HepG2 (cell line): ENCODE measurements around the gene IKZF4. TPM values are rescaled to one million over a fixed set of nuclear protein-coding genes. Genes with fewer than 3 reads are reported as not detected.

Source experiments
- ATAC-seq: fragments of 200-7000 bp; cut with Tn5 transposase; 3 replicates; pipeline ENCODE4 v1.9.1; 2020; ENCODE audit warnings: mild to moderate bottlenecking, moderate library complexity
- BruUV-seq: library from RNA; stranded (reverse); fragments of 400-500 nt; replicated peaks from 2 replicates; lab custom pipeline; 2021; lab: Mats Ljungman, UMichigan
- CTCF ChIA-PET: fragments of 300-600 bp; formaldehyde crosslinking; extraction: SDS; loops from one replicate; lab custom pipeline; 2021; ENCODE audit warnings: low total read pairs, inconsistent platforms, low intra/inter-chr PET ratio; lab: Yijun Ruan, JAX
- POLR2A ChIA-PET: fragments of 350-600 bp; sonication (Branson Sonifier 250); formaldehyde crosslinking; loops from one replicate; lab custom pipeline; 2020; ENCODE audit warnings: antibody characterized with exemption, inconsistent platforms; lab: Yijun Ruan, JAX
- DNase-seq: peaks from one replicate; pipeline ENCODE4 v3.0.0-alpha.2; 2015; ENCODE audit warnings: low spot score
- FAIRE-seq: peaks from 3 replicates; lab custom pipeline; 2011; peaks lifted over from hg19 to GRCh38; lab: Jason Lieb, UNC
- H2AFZ ChIP-seq: one replicate; pipeline ENCODE4 v1.6.1; 2011; ENCODE audit warnings: low read length, inconsistent platforms
- H3K27ac ChIP-seq: fragments of 300-600 bp; 3 replicates; pipeline ENCODE4 v1.8.0; 2011; ENCODE audit warnings: mixed run types, mild to moderate bottlenecking, mixed read lengths, low read length, inconsistent platforms; ENCODE audit not compliant: insufficient read depth; ENCODE audit errors: extremely low read length
- H3K27me3 ChIP-seq, 2 experiments: fragments of 200-600 bp in 1 of 2; 2 replicates in 1 of 2; 3 replicates in 1 of 2; pipeline versions ENCODE4 v1.6.0 to v1.8.0; 2011; ENCODE audit warnings: low read length in 2 of 2, mild to moderate bottlenecking in 2 of 2, moderate library complexity in 2 of 2, inconsistent platforms in 1 of 2; ENCODE audit not compliant: insufficient read depth in 2 of 2, control insufficient read depth in 1 of 2
- H3K36me3 ChIP-seq, 2 experiments: fragments of 200-600 bp in 1 of 2; replicated peaks in 1 of 2; 2 replicates in 1 of 2; 3 replicates in 1 of 2; pipeline versions ENCODE4 v1.5.1 to v1.8.0; 2011; ENCODE audit warnings: low read length in 2 of 2, inconsistent platforms in 1 of 2; ENCODE audit not compliant: insufficient read depth in 2 of 2, control insufficient read depth in 1 of 2
- H3K4me1 ChIP-seq: 2 replicates; pipeline ENCODE4 v1.5.1; 2012; ENCODE audit warnings: low read length, inconsistent platforms; ENCODE audit not compliant: insufficient read depth
- H3K4me2 ChIP-seq: 2 replicates; pipeline ENCODE4 v1.6.0; 2011; ENCODE audit warnings: low read depth, low read length, inconsistent platforms
- H3K4me3 ChIP-seq, 3 experiments: fragments of 200-600 bp in 1 of 3; sonication (generic), shearing (Covaris generic) in 1 of 3; replicated peaks in 1 of 3; 2 replicates each; pipeline ENCODE4 v1.5.1; 2011 to 2016; ENCODE audit warnings: low read length in 3 of 3, inconsistent platforms in 2 of 3, low read depth in 2 of 3, mild to moderate bottlenecking in 2 of 3, control low read depth in 1 of 3, mixed read lengths in 1 of 3; ENCODE audit not compliant: insufficient read depth in 1 of 3
- H3K79me2 ChIP-seq: one replicate; pipeline ENCODE4 v1.6.1; 2011; ENCODE audit warnings: low read length, inconsistent platforms; ENCODE audit not compliant: insufficient read depth
- H3K9ac ChIP-seq: 2 replicates; pipeline ENCODE4 v1.6.0; 2011; ENCODE audit warnings: mild to moderate bottlenecking, low read depth, low read length, inconsistent platforms; ENCODE audit not compliant: insufficient read depth
- H3K9me3 ChIP-seq: 2 replicates; pipeline ENCODE4 v1.5.1; 2012; ENCODE audit warnings: mild to moderate bottlenecking, low read length
- H4K20me1 ChIP-seq: 2 replicates; pipeline ENCODE4 v1.6.0; 2011; ENCODE audit warnings: inconsistent platforms, mild to moderate bottlenecking, low read length, moderate library complexity; ENCODE audit not compliant: insufficient read depth
- SMARCC2 ChIP-seq: fragments of 450-650 bp; IDR thresholded peaks from 2 replicates; pipeline ENCODE4 v1.6.1; 2017; ENCODE audit warnings: antibody characterized with exemption, mild to moderate bottlenecking
- ZNF260 ChIP-seq: sonication (generic); formaldehyde crosslinking; IDR thresholded peaks from 2 replicates; pipeline ENCODE4 v1.4.0; 2020; ENCODE audit warnings: missing genetic modification reagents, low read depth, mild to moderate bottlenecking, borderline replicate concordance
- ZNF550 ChIP-seq: sonication (generic); formaldehyde crosslinking; IDR thresholded peaks from 2 replicates; pipeline ENCODE4 v1.4.0; 2020; ENCODE audit warnings: mild to moderate bottlenecking, missing genetic modification reagents, borderline replicate concordance
- ZSCAN29 ChIP-seq: sonication (generic); formaldehyde crosslinking; conservative IDR thresholded peaks from 2 replicates; pipeline ENCODE4 v1.4.0; 2020; ENCODE audit warnings: mild to moderate bottlenecking, missing genetic modification reagents
- WGBS: methylation state at CpG from one replicate; pipeline ENCODE4 v1.1.6; 2017; ENCODE audit warnings: low lambda C conversion rate; 5-methylcytosine and 5-hydroxymethylcytosine counted together
- in situ Hi-C: cut with HindIII; loops from 2 replicates; pipeline ENCODE4 v1.10.0; 2017; ENCODE audit warnings: low pct_unique_long_range_greater_than_20kb; ENCODE audit not compliant: extremely low pct_ligation_motif_present
- intact Hi-C: fragments of 100-400 bp; cut with micrococcal nuclease; formaldehyde crosslinking; loops from one replicate; pipeline ENCODE4 v1.10.0; 2022; ENCODE audit not compliant: unreplicated experiment
- polyA plus RNA-seq, 8 experiments: library from polyadenylated mRNA; depleted of rRNA in 3 of 8; stranded (reverse) in 7 of 8; unstranded in 1 of 8; fragments of >200 nt; fragmentation: Illumina TruSeq in 4 of 8; extraction: Trizol in 4 of 8; gene quantifications; 2 replicates each; pipeline versions ENCODE4 v1.2.1 to v1.2.3, GENCODE V29; 2011 to 2016; ENCODE audit warnings: low read depth in 4 of 8, missing spikeins in 1 of 8, mixed read lengths in 1 of 8; ENCODE audit not compliant: insufficient read depth in 1 of 8
- total RNA-seq, 5 experiments: library from RNA; depleted of rRNA; stranded (reverse); fragments of >200 nt; fragmentation: Illumina TruSeq; extraction: Trizol; gene quantifications; 2 replicates each; pipeline ENCODE4 v1.2.3, GENCODE V29; 2016; ENCODE audit warnings: low read depth in 1 of 5
- TF ChIP-seq, protein P1 (sequence below): sonication (generic); formaldehyde crosslinking; IDR thresholded peaks from 2 replicates; pipeline ENCODE4 v1.4.0; 2020; ENCODE audit warnings: mild to moderate bottlenecking, missing genetic modification reagents
- TF ChIP-seq, protein P2 (sequence below): sonication (generic); formaldehyde crosslinking; conservative IDR thresholded peaks from 2 replicates; pipeline ENCODE4 v1.8.0; 2022; ENCODE audit warnings: mild to moderate bottlenecking, moderate library complexity, missing genetic modification reagents

IKZF4 gene
- total and polyA plus RNA-seq, 2 of the 13 experiments (the other 11 are each of a cell fraction or from before 2014, with no cell fraction given), result 0.58 to 2.2 TPM

- TF ChIP-seq ZNF550 (CRISPR knock-in tag), result no peak
Observed at GRCh38 chr12:56034586-56035332, 13.9 kb downstream of the IKZF4 start (continued).

DNA sequence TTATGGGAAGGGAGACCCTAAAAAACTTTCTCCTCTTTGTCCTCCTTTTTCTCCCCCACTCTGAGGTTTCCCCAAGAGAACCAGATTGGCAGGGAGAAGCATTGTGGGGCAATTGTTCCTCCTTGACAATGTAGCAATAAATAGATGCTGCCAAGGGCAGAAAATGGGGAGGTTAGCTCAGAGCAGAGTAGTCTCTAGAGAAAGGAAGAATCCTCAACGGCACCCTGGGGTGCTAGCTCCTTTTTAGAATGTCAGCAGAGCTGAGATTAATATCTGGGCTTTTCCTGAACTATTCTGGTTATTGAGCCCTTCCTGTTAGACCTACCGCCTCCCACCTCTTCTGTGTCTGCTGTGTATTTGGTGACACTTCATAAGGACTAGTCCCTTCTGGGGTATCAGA, 16.3 kb downstream of the IKZF4 start:
- POLR2A ChIA-PET, result no interaction called here
- no TSS peak for BruUV-seq
- H3K79me2 ChIP-seq, result peaks cover 4% of the 10 kb centered on the region
- in situ Hi-C loops, result loop anchor here (10.0 kb wide), 1 partner anchor 62 kb away; the partner anchor contains the start of gene RAB5B
- no peaks in the 10 kb centered on the region for H3K9me3 ChIP-seq
- H3K4me1 ChIP-seq, result peaks cover 31% of the 10 kb centered on the region
- no peak for TF ChIP-seq ZSCAN29 (CRISPR knock-in tag)
- TF ChIP-seq, protein P1, sequence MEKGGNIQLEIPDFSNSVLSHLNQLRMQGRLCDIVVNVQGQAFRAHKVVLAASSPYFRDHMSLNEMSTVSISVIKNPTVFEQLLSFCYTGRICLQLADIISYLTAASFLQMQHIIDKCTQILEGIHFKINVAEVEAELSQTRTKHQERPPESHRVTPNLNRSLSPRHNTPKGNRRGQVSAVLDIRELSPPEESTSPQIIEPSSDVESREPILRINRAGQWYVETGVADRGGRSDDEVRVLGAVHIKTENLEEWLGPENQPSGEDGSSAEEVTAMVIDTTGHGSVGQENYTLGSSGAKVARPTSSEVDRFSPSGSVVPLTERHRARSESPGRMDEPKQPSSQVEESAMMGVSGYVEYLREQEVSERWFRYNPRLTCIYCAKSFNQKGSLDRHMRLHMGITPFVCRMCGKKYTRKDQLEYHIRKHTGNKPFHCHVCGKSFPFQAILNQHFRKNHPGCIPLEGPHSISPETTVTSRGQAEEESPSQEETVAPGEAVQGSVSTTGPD, result no peak
- TF ChIP-seq ZNF260, result no peak
- no peak for TF ChIP-seq SMARCC2
- TF ChIP-seq, protein P2, sequence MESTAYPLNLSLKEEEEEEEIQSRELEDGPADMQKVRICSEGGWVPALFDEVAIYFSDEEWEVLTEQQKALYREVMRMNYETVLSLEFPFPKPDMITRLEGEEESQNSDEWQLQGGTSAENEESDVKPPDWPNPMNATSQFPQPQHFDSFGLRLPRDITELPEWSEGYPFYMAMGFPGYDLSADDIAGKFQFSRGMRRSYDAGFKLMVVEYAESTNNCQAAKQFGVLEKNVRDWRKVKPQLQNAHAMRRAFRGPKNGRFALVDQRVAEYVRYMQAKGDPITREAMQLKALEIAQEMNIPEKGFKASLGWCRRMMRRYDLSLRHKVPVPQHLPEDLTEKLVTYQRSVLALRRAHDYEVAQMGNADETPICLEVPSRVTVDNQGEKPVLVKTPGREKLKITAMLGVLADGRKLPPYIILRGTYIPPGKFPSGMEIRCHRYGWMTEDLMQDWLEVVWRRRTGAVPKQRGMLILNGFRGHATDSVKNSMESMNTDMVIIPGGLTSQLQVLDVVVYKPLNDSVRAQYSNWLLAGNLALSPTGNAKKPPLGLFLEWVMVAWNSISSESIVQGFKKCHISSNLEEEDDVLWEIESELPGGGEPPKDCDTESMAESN (CRISPR knock-in tag), result no peak
- TF ChIP-seq, all 625 proteins: peak for 0
- no peak overlapping the region for H3K9ac ChIP-seq
- H4K20me1 ChIP-seq, result no peaks in the 10 kb centered on the region
- peaks cover 0 to 20% of the 10 kb centered on the region in 2 experiments; a peak in 4 of 5 replicates for H3K36me3 ChIP-seq
- FAIRE-seq (no peak), DNase-seq (no peak), ATAC-seq (no peak)
- CTCF ChIA-PET, result no interaction called here
- WGBS, result 88% methylated on average over 2 of the region's 2 CpGs
- no peaks in the 10 kb centered on the region for H3K27me3 ChIP-seq
- peak overlapping the region; percentile 17 for H3K27ac ChIP-seq
- H3K4me3 ChIP-seq, result no peak overlapping the region
- no peak overlapping the region for H3K4me2 ChIP-seq
- H2AFZ ChIP-seq, result no peak overlapping the region
- intact Hi-C loops, result loop anchor here (5.0 kb wide), 1 partner anchor 300 kb away; no protein-coding TSS in a partner anchor
